Testis (tissue), 2 donors: ENCODE results near the gene GANC.

Source experiments
- POLR2A ChIP-seq: fragments of 450-650 bp; IDR thresholded peaks from one replicate; pipeline ENCODE4 v1.6.1; 2017; ENCODE audit warnings: antibody characterized with exemption, mild to moderate bottlenecking, moderate library complexity
- TF ChIP-seq, protein P1 (sequence below), 3 experiments: fragments of 450-650 bp in 2 of 3; fragments of 200-600 bp in 1 of 3; sonication (generic) in 1 of 3; IDR thresholded peaks; one replicate each; pipeline ENCODE4 v1.5.1; 2016 to 2019; ENCODE audit warnings: antibody characterized with exemption in 3 of 3, mild to moderate bottlenecking in 2 of 3, moderate library complexity in 1 of 3

DNA sequence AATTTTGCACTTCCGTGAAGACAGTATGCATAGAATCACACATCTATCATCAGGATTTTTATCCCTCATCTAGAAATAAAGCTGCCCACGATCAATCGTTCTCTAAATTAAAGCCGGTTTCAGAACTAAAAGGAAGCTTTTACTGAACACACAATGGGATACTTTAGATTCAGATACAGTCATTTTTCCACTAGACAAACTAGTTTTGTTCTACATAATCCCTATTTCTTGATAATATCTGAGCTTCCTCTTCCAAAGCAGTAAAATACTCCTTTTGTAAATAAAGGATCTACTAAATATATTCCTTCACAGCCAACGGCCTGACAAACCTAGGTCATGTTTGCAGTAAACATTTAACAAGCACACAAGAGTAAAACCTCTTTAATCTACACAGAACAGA, 2.0 kb upstream of the GANC start:
- TF ChIP-seq, protein P1, sequence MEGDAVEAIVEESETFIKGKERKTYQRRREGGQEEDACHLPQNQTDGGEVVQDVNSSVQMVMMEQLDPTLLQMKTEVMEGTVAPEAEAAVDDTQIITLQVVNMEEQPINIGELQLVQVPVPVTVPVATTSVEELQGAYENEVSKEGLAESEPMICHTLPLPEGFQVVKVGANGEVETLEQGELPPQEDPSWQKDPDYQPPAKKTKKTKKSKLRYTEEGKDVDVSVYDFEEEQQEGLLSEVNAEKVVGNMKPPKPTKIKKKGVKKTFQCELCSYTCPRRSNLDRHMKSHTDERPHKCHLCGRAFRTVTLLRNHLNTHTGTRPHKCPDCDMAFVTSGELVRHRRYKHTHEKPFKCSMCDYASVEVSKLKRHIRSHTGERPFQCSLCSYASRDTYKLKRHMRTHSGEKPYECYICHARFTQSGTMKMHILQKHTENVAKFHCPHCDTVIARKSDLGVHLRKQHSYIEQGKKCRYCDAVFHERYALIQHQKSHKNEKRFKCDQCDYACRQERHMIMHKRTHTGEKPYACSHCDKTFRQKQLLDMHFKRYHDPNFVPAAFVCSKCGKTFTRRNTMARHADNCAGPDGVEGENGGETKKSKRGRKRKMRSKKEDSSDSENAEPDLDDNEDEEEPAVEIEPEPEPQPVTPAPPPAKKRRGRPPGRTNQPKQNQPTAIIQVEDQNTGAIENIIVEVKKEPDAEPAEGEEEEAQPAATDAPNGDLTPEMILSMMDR (IDR thresholded peaks at IDR 0.05), result no peak
- no peak for TF ChIP-seq POLR2A
